RWPE2 (cell line): ENCODE data around the gene ABCA2.

ENCODE experiments used
- ATAC-seq: fragments of 200-7000 bp; cut with Tn5 transposase; 3 replicates; pipeline ENCODE4 v1.9.1; 2021; ENCODE audit warnings: low read depth
- DNase-seq: peaks from one replicate; pipeline ENCODE4 v3.0.0-alpha.2; 2020; ENCODE audit warnings: low spot score
- H3K27ac ChIP-seq: fragments of 450-650 bp; 2 replicates; pipeline ENCODE4 v1.5.1; 2017; ENCODE audit warnings: mild to moderate bottlenecking; ENCODE audit not compliant: poor library complexity, severe bottlenecking
- H3K27me3 ChIP-seq: fragments of 250-450 bp; sonication (Bioruptor Pico); 2 replicates; pipeline ENCODE4 v1.5.1; 2021; ENCODE audit warnings: mild to moderate bottlenecking, moderate library complexity; ENCODE audit not compliant: insufficient read depth, poor library complexity, severe bottlenecking
- H3K36me3 ChIP-seq: fragments of 250-450 bp; sonication (Bioruptor Pico); 2 replicates; pipeline ENCODE4 v1.5.1; 2020; ENCODE audit warnings: low read depth, mild to moderate bottlenecking, moderate library complexity
- H3K4me1 ChIP-seq: fragments of 250-450 bp; sonication (Bioruptor Pico); 2 replicates; pipeline ENCODE4 v1.5.1; 2021; ENCODE audit warnings: mild to moderate bottlenecking, moderate library complexity; ENCODE audit not compliant: insufficient read depth, poor library complexity, severe bottlenecking
- H3K4me3 ChIP-seq: fragments of 250-450 bp; sonication (Bioruptor Pico); 2 replicates; pipeline ENCODE4 v1.5.1; 2021; ENCODE audit warnings: mild to moderate bottlenecking, moderate library complexity; ENCODE audit not compliant: severe bottlenecking
- H3K9me3 ChIP-seq: fragments of 250-450 bp; sonication (Bioruptor Pico); 2 replicates; pipeline ENCODE4 v1.5.1; 2021; ENCODE audit warnings: mild to moderate bottlenecking, moderate library complexity; ENCODE audit not compliant: severe bottlenecking
- TF ChIP-seq, protein P1 (sequence below): fragments of 450-650 bp; IDR thresholded peaks from one replicate; pipeline ENCODE4 v1.5.1; 2017; ENCODE audit warnings: mild to moderate bottlenecking, moderate library complexity; ENCODE audit not compliant: poor library complexity, severe bottlenecking

ABCA2 gene

DNA sequence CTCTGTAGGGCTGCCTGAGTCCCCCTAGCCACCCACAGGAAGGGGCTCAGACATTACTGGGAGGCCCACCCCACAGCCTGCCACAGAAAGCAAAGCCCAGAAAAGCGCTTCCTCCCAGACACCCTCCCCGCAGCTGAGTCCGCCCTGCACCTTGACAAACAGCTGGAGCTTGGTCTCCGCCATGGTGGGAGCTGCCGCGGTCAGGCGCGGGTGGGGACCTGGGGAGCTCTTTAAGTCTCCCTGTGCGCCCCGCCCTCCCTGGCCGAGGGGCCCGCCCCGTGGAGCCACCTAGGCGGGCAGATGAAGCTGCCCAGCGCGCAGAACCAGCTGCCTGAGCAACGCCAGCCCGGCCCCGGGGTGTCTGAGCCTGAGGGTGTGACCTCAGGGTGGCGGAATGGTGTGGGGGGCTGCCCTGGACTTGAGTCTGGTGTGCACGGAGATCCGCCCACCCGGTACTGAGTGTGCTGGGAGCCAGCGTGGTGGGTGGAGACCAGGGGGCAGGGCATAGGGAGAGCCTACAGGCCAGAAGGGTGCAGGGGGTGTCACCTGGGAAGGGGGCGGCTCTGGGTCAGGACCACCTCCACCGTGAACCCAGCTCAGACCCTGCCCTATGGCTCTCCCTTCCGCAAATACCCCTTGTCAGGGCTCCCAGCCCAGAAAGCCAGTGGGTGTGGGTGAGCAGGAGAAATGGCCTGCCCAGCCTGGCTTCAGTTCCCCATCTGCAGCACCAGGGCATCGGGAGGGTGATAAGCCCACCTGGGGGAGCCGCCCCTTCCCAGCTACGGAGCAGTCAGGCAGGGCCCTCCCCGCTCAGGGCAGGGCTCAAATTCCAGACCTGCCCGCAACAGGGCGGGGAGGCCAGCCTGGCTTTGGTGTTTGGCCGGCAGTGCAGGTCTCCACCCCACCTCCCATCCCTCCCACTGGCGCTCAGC lies 31.4 kb downstream of the ABCA2 start, which contains the start of gene CLIC3:
TSS of gene CLIC3 (minus strand) at position 208 of the 932 bp plus-strand sequence. CDS start at position 183, 25 bp downstream.
- H3K9me3 ChIP-seq: no peaks in the 10 kb centered on the region
- ATAC-seq (peak; percentile 55), DNase-seq (no peak)
- peak within 1 kb of the TSS; percentile 55 for H3K27ac ChIP-seq
- TF ChIP-seq, protein P1, sequence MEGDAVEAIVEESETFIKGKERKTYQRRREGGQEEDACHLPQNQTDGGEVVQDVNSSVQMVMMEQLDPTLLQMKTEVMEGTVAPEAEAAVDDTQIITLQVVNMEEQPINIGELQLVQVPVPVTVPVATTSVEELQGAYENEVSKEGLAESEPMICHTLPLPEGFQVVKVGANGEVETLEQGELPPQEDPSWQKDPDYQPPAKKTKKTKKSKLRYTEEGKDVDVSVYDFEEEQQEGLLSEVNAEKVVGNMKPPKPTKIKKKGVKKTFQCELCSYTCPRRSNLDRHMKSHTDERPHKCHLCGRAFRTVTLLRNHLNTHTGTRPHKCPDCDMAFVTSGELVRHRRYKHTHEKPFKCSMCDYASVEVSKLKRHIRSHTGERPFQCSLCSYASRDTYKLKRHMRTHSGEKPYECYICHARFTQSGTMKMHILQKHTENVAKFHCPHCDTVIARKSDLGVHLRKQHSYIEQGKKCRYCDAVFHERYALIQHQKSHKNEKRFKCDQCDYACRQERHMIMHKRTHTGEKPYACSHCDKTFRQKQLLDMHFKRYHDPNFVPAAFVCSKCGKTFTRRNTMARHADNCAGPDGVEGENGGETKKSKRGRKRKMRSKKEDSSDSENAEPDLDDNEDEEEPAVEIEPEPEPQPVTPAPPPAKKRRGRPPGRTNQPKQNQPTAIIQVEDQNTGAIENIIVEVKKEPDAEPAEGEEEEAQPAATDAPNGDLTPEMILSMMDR: no peak
- H3K4me1 ChIP-seq: peaks cover 22% of the 10 kb centered on the region
- H3K36me3 ChIP-seq: peaks cover 4% of the 10 kb centered on the region; the same call in 1 of the 2 replicates
- H3K27me3 ChIP-seq: no peaks in the 10 kb centered on the region
- peak within 1 kb of the TSS; percentile 17 for H3K4me3 ChIP-seq

DNA sequence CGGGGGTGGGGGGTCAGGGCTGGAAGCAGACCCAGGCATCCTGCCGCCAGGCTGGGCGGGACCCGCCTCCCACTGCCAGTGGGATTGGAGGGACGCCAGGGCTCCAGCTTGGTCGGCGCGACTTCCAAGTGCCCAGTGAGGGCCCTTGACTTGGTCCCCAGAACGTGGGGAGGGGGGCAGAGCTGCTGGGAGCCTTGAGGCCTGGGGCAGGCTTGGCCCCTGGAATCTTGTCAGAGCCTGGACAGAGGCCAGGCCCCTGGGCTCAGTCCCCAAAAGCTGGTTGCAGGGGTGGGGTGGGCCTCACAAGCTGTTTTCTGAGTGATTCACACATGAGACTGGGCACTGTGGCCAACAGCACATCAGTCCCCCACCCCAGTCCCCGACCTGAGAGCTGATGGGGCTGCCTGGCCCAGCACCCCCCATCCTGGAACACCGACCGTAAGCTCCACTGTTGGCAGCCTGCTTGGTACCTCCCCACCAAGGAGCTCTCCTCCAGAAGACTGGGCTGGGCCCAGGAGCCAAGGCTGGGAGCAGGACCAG lies 32.2 kb downstream of the ABCA2 start:
- peak overlapping the region; percentile 55 for H3K27ac ChIP-seq
- H3K4me1 ChIP-seq: peaks cover 22% of the 10 kb centered on the region
- H3K36me3 ChIP-seq: peaks cover 4% of the 10 kb centered on the region; the same call in 1 of the 2 replicates
- H3K27me3 ChIP-seq: no peaks in the 10 kb centered on the region
- peak overlapping the region; percentile 17 for H3K4me3 ChIP-seq
- TF ChIP-seq, protein P1: no peak
- no peaks in the 10 kb centered on the region for H3K9me3 ChIP-seq
- DNase-seq (no peak), ATAC-seq (no peak)

DNA sequence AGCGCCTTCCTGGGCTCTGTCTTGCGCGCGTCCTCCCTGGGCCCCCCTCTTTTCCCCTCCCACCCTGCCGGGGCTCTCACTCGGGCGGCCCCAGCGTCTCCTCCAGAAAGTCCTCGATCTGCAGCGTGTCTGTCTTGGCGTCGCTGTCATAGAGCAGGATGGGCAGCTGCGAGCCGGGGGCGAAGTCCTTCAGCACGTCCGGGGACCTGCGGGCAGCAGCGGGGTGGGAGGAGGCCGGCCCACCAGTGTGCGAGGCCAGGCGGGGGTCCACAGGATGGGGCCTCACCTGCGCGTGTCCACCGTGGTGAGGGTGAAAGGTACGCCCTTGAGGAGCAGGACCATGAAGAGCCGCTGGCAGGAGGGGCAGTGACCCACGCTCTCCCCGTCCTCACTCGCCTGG lies 32.7 kb downstream of the ABCA2 start:
- TF ChIP-seq, protein P1: no peak
- Histone ChIP-seq H3K27ac (no peak overlapping the region), H3K36me3 (peaks cover 4% of the 10 kb centered on the region; the same call in 1 of the 2 replicates), H3K4me1 (peaks cover 21% of the 10 kb centered on the region), H3K9me3 (no peaks in the 10 kb centered on the region), H3K27me3 (no peaks in the 10 kb centered on the region), H3K4me3 (no peak overlapping the region)
- DNase-seq (no peak), ATAC-seq (no peak)

DNA sequence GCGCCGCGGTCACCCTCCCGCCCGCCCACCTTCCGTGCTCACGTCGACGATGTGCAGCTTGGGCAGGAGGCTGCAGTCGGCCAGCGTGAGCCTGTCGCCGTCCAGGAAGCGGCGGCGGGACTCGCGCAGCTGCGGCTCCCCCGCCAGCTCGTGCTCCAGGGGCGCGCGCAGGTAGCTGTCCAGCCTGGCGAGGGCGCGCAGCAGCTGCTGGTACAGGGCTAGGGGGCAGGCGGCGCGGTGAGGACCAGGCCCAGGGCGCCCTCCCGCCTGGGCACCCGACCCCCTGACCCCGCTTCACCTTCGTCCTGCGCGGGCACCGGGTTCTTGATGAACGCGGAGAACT lies 33.2 kb downstream of the ABCA2 start:
- H3K27me3 ChIP-seq: no peaks in the 10 kb centered on the region
- no peak overlapping the region for H3K27ac ChIP-seq
- TF ChIP-seq, protein P1: no peak
- peaks cover 16% of the 10 kb centered on the region for H3K4me1 ChIP-seq
- H3K36me3 ChIP-seq: peaks cover 4% of the 10 kb centered on the region; the same call in 1 of the 2 replicates
- H3K4me3 ChIP-seq: no peak overlapping the region
- ATAC-seq (no peak), DNase-seq (no peak)
- H3K9me3 ChIP-seq: no peaks in the 10 kb centered on the region
